GM19043 (cell line): ENCODE results near the gene TRIM45.

Source experiments
- ATAC-seq: cut with Tn5 transposase; IDR thresholded peaks from one replicate; pipeline ENCODE4 v1.9.1; 2021; ENCODE audit warnings: low read depth; ENCODE audit not compliant: unreplicated experiment

The TRIM45 gene

DNA sequence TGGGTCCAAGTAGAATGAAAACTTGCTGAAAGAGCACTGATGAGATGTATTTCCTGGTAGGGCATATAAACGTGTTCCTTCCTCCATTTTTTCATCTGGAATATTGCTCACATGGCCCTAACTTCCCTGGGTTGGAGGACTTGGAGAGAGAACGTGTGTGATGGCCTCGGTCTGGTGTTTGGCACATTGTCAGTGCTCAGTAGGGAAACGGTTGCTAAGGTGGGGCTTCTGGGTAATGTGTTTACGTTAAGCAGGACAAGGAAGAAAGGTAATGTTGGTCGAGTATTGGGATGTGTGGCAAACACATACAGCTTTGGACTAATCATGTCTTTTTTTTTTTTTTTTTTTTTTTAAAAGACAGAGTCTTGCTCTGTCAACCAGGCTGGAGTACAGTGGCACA is 55.2 kb downstream of the TRIM45 start:
- no peak for ATAC-seq

DNA sequence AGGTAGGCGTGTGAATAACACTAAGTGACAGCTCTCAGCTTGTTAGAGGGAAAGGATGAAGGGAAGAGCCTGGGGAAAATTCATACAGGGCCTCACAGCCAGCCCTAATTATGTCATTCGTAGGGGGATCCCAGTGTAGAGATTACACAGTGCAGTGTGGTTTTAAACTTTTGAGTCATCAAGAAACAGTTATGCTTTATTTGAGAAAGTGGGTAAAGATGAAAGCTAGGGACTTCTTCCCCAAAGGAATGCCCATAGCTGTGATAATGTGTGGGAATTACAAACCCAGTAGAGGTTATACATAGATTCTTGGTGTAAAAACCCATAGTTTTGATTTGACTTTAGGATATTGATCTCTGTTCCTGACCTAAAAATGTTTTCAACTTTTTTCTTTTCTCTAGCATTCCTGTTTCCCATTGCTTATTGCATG is 59.5 kb downstream of the TRIM45 start:
- ATAC-seq = no peak
